Memory B cell (primary cell): ENCODE measurements around the gene OR6J1.

Source experiments
- ATAC-seq: fragments of 150-1000 bp; cut with Tn5 transposase; 2 replicates; pipeline ENCODE4 v1.10.0; 2021; ENCODE audit warnings: low read depth, mild to moderate bottlenecking, moderate library complexity
- DNase-seq, 2 donors: peaks; one replicate each; pipeline ENCODE4 v3.0.0; 2022; ENCODE audit warnings: low spot score in 2 of 2
- H3K27ac Mint-ChIP-seq: one replicate; pipeline ENCODE4 v1.8.0; 2022; ENCODE audit warnings: mild to moderate bottlenecking, moderate library complexity, mixed read lengths
- H3K27me3 Mint-ChIP-seq: one replicate; pipeline ENCODE4 v1.8.0; 2022; ENCODE audit warnings: mixed read lengths
- H3K36me3 Mint-ChIP-seq: one replicate; pipeline ENCODE4 v1.8.0; 2022; ENCODE audit warnings: mild to moderate bottlenecking, mixed read lengths
- H3K4me1 Mint-ChIP-seq: one replicate; pipeline ENCODE4 v1.8.0; 2022; ENCODE audit warnings: mixed read lengths
- H3K4me3 Mint-ChIP-seq: one replicate; pipeline ENCODE4 v1.8.0; 2022; ENCODE audit warnings: mild to moderate bottlenecking, moderate library complexity, mixed read lengths
- H3K9me3 Mint-ChIP-seq: one replicate; pipeline ENCODE4 v1.8.0; 2022; ENCODE audit warnings: mixed read lengths

Gene OR6J1

DNA sequence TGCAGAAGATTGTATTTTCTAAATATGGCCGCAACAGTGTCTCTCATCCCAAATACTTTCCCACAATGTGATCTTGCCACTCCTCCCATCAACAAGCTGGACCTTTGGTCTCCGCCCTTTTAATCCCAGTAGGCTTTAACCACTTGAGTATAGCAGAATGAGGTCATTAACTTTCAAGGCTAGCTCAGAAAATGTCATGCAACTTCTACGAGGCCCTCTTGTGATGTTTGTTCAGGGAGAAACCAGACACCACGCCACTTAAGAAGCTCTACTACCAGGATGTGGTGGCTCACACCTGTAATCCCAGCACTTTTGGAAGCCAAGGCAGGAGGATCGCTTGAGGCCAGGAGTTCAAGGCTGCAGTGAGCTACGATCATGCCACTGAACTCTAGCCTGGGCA lies 20.1 kb upstream of the OR6J1 start:
- DNase-seq (no peak), ATAC-seq (no peak)
- no peak overlapping the region for H3K4me3 Mint-ChIP-seq
- no peaks in the 10 kb centered on the region for H3K4me1 Mint-ChIP-seq
- H3K27ac Mint-ChIP-seq, result no peak overlapping the region
- H3K36me3 Mint-ChIP-seq, result no peaks in the 10 kb centered on the region
- H3K27me3 Mint-ChIP-seq, result no peaks in the 10 kb centered on the region
- H3K9me3 Mint-ChIP-seq, result no peaks in the 10 kb centered on the region

DNA sequence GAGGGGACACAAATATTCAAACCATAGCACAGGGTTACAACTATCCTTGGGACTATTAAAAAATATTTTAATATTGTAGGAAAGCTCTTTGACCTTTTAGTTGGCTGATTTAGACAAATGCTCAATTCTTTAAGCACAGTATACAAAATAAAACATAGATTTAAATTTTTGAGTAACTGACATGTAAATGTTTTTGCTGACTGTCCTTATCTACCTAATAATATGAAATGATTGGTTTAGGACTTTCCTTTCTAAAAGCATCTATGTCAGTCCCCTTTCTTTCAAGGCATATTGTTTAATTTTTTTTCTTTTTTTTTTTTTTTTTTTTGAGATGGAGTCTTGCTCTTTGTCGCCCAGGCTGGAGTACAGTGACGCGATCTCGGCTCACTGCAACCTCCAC lies 16.5 kb upstream of the OR6J1 start:
- H3K9me3 Mint-ChIP-seq, result no peaks in the 10 kb centered on the region
- H3K4me3 Mint-ChIP-seq, result no peak overlapping the region
- H3K4me1 Mint-ChIP-seq, result no peaks in the 10 kb centered on the region
- no peaks in the 10 kb centered on the region for H3K27me3 Mint-ChIP-seq
- no peak for DNase-seq
- no peaks in the 10 kb centered on the region for H3K36me3 Mint-ChIP-seq
- no peak overlapping the region for H3K27ac Mint-ChIP-seq
- no peak for ATAC-seq

DNA sequence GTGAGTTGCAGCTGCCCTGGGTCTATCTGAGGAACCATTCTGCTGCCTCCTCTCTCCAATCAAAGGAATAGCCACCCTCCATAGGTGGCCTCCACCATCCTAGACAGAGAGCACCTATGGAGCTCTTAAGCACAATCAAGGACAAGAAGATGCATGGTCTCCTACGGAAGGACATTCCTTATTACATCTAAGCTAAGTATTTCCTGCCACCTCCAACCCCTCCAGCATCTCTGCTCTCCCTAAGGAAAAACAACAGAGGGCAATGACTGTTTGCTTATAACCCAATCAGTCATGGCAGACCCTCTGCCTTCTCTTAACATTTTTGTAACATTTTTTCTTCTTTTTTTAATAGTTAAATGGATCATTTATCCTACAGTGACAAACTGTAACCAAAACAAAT lies 14.8 kb upstream of the OR6J1 start:
- H3K27me3 Mint-ChIP-seq, result no peaks in the 10 kb centered on the region
- H3K4me3 Mint-ChIP-seq, result no peak overlapping the region
- DNase-seq (no peak), ATAC-seq (no peak)
- H3K27ac Mint-ChIP-seq, result no peak overlapping the region
- H3K9me3 Mint-ChIP-seq, result no peaks in the 10 kb centered on the region
- H3K36me3 Mint-ChIP-seq, result no peaks in the 10 kb centered on the region
- no peaks in the 10 kb centered on the region for H3K4me1 Mint-ChIP-seq

DNA sequence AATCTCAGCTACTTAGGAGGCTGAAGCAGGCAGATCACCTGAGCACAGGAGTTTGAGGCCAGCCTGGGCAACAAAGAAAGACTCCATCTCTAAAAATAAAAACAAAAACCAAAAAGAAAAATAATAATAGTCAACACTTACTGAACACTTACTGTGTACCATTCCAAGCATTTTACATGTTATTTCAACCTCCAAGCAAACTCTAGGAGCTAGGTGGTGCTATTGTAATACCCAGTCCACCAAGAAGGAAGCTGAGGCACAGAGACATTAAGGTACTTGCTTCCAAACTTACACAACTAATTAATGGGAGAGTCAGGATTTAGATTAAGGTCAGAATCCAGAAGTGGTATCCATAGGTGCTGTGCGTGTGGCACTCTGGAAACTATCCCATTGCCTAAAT lies 13.7 kb upstream of the OR6J1 start:
- H3K36me3 Mint-ChIP-seq, result no peaks in the 10 kb centered on the region
- no peak for DNase-seq
- H3K9me3 Mint-ChIP-seq, result no peaks in the 10 kb centered on the region
- no peak for ATAC-seq
- H3K27ac Mint-ChIP-seq, result no peak overlapping the region
- H3K4me3 Mint-ChIP-seq, result no peak overlapping the region
- no peaks in the 10 kb centered on the region for H3K27me3 Mint-ChIP-seq
- H3K4me1 Mint-ChIP-seq, result no peaks in the 10 kb centered on the region

DNA sequence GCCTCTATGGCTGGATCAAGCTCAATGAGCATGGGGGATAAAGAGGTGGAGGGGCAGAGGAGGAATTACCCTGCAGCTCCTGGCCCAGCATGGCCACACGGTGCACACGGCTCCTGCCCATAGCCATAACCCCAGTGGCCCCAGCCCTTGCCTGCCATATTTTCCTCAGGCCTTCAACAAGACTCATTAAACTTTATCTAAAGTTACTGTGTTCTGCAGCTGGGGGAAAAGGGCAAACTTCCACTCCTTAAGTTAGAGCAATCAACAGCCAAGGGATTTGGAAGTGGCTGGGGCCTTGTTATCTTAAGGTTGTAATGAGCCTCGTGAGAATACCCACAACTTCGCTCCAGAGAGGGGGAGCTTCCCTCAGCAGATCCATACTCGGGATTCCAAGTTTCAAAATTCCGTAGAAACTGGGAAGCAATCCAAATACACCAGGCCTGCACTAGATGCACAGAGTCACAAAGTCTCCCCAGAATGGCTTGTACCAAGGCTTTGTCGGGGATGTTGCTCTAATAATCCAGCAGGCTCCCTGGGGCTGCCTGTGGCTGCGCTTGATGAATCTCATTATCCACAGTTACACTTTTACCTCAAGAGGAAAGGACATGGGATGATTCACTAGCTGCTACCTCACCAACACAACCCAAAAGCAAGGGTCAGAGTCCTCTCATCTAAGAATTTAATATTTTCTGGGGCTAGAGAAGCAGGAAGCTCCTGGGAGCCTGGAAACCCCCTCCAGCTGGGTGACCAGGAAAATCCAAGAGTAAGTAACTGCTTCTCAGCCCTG lies 13.0 kb upstream of the OR6J1 start:
- Mint-ChIP-seq H3K9me3 (no peaks in the 10 kb centered on the region), H3K36me3 (no peaks in the 10 kb centered on the region), H3K27ac (no peak overlapping the region), H3K4me3 (no peak overlapping the region), H3K27me3 (no peaks in the 10 kb centered on the region), H3K4me1 (no peaks in the 10 kb centered on the region)
- DNase-seq (no peak), ATAC-seq (no peak)

DNA sequence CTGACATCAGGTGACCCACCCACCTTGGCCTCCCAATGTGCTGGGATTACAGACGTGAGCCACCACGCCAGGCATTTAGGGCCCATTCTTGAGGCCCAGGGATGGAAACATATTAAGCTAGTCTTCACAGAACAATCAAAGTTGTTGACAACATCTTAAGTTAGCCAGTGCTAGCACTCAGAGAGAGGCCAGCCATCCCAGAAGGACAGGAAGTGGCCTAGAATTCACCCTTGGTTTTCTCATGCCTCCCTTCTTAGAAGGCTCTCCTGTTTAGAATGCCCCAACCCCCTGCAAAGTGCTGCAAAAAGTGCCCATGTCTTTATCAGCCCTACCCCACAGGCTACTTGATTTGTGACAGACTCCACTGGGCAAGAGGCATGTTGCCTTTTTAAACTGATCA lies 12.1 kb upstream of the OR6J1 start:
- no peak for DNase-seq
- ATAC-seq, result no peak
- Mint-ChIP-seq H3K36me3 (no peaks in the 10 kb centered on the region), H3K4me1 (no peaks in the 10 kb centered on the region), H3K27me3 (no peaks in the 10 kb centered on the region), H3K4me3 (no peak overlapping the region), H3K9me3 (no peaks in the 10 kb centered on the region), H3K27ac (no peak overlapping the region)

DNA sequence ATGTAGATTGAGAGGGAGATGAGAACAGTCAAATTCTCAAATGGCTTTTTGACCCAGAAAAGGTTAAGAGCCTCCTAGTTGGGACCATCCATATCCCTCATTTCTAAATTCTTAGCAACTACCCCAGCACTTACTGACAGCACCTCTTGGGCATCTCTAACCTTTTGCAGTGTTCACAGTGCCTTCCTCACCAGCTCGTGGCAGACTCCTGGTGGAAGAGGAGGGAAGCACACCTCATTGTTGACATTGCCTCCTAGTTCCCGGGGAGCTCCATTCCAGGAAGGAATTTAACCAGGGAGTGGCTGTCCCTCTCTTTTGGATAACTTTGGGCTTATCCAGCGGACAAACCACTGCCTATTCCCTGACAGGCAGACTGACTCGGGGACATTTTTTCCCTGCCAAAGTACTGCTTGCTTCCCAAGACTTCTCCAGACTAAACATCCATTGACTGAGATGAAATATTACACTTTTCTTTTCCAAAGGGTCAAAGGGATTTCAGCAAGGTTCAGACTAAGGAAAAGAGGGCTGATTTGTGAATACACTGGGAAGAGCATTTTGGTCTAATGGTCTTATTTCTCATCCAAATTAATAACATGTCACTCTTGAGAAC lies 9.0 kb upstream of the OR6J1 start:
- Mint-ChIP-seq H3K36me3 (no peaks in the 10 kb centered on the region), H3K4me1 (no peaks in the 10 kb centered on the region), H3K27me3 (peaks cover 2% of the 10 kb centered on the region), H3K27ac (no peak overlapping the region), H3K9me3 (no peaks in the 10 kb centered on the region), H3K4me3 (no peak overlapping the region)
- ATAC-seq (peak; percentile 86), DNase-seq (peak; percentile 12 to 24)

DNA sequence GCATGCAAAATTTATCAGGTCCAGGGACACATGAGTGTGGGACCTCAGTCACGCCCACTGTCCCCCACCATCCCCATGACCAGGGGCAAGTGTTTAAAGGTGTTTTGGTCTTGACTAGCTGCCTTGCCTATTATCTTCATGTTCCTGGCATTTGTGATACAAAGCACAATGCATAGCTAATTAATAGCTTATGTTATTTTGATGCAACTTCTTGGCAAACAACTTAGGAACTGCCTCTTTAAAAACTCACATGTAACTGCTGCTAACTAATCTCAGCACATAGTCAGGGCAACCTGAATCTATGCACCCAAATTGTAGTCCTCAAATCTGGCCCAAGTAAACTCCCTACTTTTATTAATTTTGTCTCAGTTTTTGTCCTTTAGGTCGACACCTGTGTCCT lies 7.4 kb upstream of the OR6J1 start:
- Mint-ChIP-seq H3K27me3 (peaks cover 2% of the 10 kb centered on the region), H3K9me3 (no peaks in the 10 kb centered on the region), H3K27ac (no peak overlapping the region), H3K4me3 (no peak overlapping the region), H3K4me1 (no peaks in the 10 kb centered on the region), H3K36me3 (no peaks in the 10 kb centered on the region)
- no peak for DNase-seq
- no peak for ATAC-seq

DNA sequence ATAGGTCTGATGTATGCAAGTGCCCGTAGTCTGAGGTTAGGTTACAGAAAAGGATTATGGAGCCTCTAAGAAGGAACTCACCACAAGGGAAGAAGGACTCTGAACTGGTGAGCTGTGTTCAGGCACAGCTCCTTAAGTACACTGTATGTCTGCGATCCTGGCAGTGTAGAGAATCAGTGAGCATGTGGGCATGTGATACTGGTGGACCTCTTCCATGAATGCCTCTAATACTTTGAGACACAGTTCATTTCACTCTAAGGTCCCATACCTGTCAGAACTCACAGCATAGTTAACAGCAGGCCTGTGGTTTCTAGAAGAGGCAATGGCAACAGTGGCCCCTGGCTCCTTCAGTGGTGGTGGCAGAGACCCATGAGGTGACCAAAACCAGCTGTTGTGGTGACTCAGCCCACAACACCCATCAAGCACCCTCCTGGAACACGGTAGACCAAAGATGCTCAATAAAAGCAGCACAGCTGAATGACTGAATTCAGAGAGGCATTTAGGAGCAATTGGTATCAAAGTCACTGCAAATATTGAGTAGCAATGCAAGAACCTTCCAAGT lies 6.9 kb upstream of the OR6J1 start:
- Mint-ChIP-seq H3K27me3 (peaks cover 3% of the 10 kb centered on the region), H3K4me1 (no peaks in the 10 kb centered on the region), H3K36me3 (no peaks in the 10 kb centered on the region), H3K27ac (no peak overlapping the region), H3K9me3 (no peaks in the 10 kb centered on the region), H3K4me3 (no peak overlapping the region)
- DNase-seq (no peak), ATAC-seq (no peak)

DNA sequence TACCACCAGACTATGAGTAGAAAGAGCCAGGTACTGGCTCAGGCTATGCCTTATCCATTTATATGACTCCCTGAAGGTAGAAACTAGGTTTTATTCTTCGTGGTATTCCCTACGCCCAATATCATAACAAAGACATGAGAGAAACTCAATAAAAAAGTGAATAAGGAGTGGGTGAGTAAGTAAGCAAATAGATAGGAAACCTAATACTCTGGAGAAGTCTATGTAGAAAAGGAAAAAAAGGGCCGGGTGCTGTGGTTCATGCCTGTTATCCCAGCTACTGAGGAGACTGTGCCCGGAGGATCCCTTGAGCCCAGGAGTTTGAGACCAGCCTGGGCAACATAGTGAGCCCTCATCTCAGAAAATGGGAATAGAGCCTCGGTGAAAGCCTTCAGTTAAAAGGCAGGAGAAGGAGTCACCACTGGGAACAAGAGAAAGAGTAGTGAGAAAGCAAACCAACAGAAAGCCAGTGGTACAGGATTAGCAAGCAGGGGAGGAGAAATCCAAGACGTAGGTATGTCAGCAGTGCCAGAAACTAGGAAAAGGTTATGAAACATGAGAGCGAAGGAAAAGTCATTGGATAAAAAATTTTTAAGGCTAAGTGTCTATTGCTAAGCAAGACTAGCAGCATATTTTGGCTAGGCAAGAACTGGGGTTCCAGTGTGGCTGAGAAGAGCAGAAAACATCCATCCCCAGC lies 6.0 kb upstream of the OR6J1 start:
- Mint-ChIP-seq H3K27ac (no peak overlapping the region), H3K4me3 (no peak overlapping the region)

DNA sequence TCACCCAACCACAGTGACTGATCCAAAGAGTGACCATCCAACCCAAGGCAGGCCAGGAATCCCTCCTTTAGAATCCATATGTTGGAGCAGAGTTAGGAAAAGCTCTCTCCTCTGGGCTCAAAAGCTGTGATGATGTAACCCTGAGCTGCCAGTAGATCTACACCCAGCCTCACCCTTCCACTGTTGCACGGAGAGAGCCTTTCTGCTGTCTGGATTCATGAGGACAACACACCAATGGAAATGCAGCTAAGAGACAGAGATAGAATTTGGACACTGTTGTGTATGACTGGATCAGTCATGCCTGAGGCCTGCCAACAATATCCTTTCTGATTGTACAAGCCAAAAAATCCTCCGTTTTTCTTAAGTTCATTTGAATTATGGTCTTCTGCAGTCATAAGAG lies 4.4 kb upstream of the OR6J1 start:
- DNase-seq, result no peak
- ATAC-seq, result no peak
- Mint-ChIP-seq H3K27me3 (peaks cover 5% of the 10 kb centered on the region), H3K27ac (no peak overlapping the region), H3K9me3 (no peaks in the 10 kb centered on the region), H3K4me1 (peaks cover 5% of the 10 kb centered on the region), H3K36me3 (no peaks in the 10 kb centered on the region), H3K4me3 (no peak overlapping the region)

More for the DNA sequence above, 6.0 kb upstream of the OR6J1 start:
- H3K4me1 Mint-ChIP-seq, result no peaks in the 10 kb centered on the region
- H3K36me3 Mint-ChIP-seq, result no peaks in the 10 kb centered on the region
- no peak for DNase-seq
- no peak for ATAC-seq
- peaks cover 5% of the 10 kb centered on the region for H3K27me3 Mint-ChIP-seq
- H3K9me3 Mint-ChIP-seq, result no peaks in the 10 kb centered on the region

DNA sequence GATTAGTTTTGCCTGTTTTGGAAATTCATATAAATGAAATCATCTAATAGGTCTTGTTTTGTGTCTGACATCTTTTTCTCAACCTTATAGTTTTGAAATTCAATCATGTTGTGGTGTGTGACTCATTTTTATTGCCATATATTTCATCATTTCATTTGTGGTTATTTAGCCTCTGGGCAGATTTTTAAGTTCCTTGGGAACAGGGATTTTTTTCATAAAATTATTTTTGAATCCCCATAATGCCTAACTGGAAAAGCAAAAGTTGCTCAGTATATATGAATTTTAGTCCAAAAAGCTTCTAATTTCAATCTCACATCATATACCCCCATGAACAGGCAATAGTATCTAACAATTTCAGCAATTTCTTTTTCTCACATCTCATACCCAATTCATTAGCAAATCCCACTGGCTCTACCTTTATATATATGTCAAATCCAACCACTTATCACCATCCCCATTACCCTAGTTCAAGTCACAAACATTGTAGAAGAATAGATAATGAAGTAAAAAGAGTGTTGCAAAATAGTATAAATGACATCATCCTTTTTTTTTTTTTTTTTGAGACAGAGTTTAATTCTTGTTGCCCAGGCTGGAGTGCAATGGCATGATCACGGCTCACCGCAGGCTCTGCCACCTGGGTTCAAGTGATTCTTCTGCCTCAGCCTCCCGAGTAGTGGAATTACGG lies 2.6 kb upstream of the OR6J1 start:
- no peak overlapping the region for H3K4me3 Mint-ChIP-seq
- no peak overlapping the region for H3K27ac Mint-ChIP-seq
- peaks cover 5% of the 10 kb centered on the region for H3K4me1 Mint-ChIP-seq
- H3K36me3 Mint-ChIP-seq, result no peaks in the 10 kb centered on the region
- H3K9me3 Mint-ChIP-seq, result no peaks in the 10 kb centered on the region
- DNase-seq (no peak), ATAC-seq (no peak)
- peaks cover 5% of the 10 kb centered on the region for H3K27me3 Mint-ChIP-seq

DNA sequence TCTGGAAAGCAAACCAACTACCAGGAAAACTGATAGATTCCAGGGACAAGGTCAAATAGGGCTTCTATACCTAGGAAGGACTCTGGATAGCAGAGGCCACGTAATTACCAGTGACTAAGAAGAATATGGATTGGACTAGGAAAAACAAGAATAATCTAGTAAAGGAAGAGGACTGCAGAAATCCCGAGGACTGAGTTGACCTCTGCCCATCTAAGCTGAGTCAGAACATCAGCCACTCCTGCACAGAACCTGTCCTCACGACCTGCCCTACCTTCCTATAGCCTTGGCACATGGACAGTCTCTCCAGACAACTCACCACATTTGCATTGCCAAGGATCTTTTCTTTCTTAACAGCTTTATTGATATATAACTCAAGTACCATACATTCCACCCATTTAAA lies 2.3 kb downstream of the OR6J1 start:
- H3K4me3 Mint-ChIP-seq, result no peak overlapping the region

DNA sequence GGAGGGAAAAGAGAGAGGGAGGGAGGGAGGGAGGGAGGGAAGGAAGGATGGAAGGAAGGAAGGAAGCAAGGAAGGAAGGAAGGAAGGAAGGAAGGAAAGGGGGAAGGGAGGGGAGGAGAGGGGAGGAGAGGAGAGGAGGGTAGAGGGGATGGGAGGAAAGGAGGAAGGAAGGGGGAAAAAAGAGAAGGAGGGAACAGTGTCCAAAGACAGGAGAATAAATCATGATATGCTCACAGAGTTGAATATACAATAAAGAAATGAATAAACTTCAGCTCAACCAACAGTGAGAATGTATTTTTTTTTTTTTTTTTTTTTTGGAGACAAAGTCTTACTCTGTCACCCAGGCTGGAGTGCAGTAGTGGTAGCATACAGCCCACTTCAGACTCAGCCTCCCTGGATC lies 4.0 kb downstream of the OR6J1 start:
- H3K9me3 Mint-ChIP-seq, result no peaks in the 10 kb centered on the region
- no peak overlapping the region for H3K4me3 Mint-ChIP-seq
- H3K36me3 Mint-ChIP-seq, result no peaks in the 10 kb centered on the region
- DNase-seq (no peak), ATAC-seq (no peak)
- no peak overlapping the region for H3K27ac Mint-ChIP-seq
- H3K4me1 Mint-ChIP-seq, result peaks cover 5% of the 10 kb centered on the region
- peaks cover 3% of the 10 kb centered on the region for H3K27me3 Mint-ChIP-seq

More for the DNA sequence above, 2.3 kb downstream of the OR6J1 start:
- Mint-ChIP-seq H3K27me3 (peaks cover 5% of the 10 kb centered on the region), H3K36me3 (no peaks in the 10 kb centered on the region), H3K9me3 (no peaks in the 10 kb centered on the region), H3K4me1 (peaks cover 5% of the 10 kb centered on the region), H3K27ac (no peak overlapping the region)
- ATAC-seq (no peak), DNase-seq (no peak)
